Measurements from ENCODE around the gene PJA1.

The PJA1 gene

GRCh38 chrX:69185886-69186285, 20.6 kb upstream of the PJA1 start:
- no peak overlapping the region for H3K27ac ChIP-seq (ENCODE audit: insufficient read depth in 1 of 2, low read depth in 1 of 2, low read length in 2 of 2, poor library complexity in 1 of 2, severe bottlenecking in 2 of 2)
- no peaks in the 10 kb centered on the region for H3K36me3 ChIP-seq (ENCODE audit: control insufficient read depth in 4 of 4, insufficient read depth in 4 of 4, low read length in 3 of 4)
- DNase-seq: no peak
- POLR2A ChIA-PET: no interaction called here
- H3K4me3 ChIP-seq (ENCODE audit: control insufficient read depth in 1 of 7, extremely low read depth in 1 of 7, insufficient read depth in 4 of 7, low read depth in 2 of 7, low read length in 6 of 7): no peak overlapping the region
- peaks cover 0 to 5% (median 0%) of the 10 kb centered on the region in 5 experiments for H3K27me3 ChIP-seq (replicated peaks in 2 of 5; ENCODE audit: control insufficient read depth in 4 of 5, insufficient read depth in 5 of 5, low read length in 4 of 5)
- H3K4me1 ChIP-seq (ENCODE audit: control extremely low read depth in 1 of 4, control insufficient read depth in 4 of 4, insufficient read depth in 4 of 4, low read length in 3 of 4): no peaks in the 10 kb centered on the region
- CTCF ChIA-PET: no interaction called here
- H3K9me3 ChIP-seq (ENCODE audit: control extremely low read depth in 1 of 5, control insufficient read depth in 4 of 5, insufficient read depth in 2 of 5, low read depth in 1 of 5, low read length in 4 of 5): no peaks in the 10 kb centered on the region
- 35% methylated on average over 2 of the region's 2 CpGs for WGBS (ENCODE audit: insufficient coverage)

- Histone ChIP-seq H3K27me3 (replicated peaks in 2 of 5; ENCODE audit: control insufficient read depth in 4 of 5, insufficient read depth in 5 of 5, low read length in 4 of 5) (peaks cover 0 to 13% (median 0%) of the 10 kb centered on the region in 5 experiments), H3K9me3 (ENCODE audit: control extremely low read depth in 1 of 5, control insufficient read depth in 4 of 5, insufficient read depth in 2 of 5, low read depth in 1 of 5, low read length in 4 of 5) (no peaks in the 10 kb centered on the region), H3K27ac (ENCODE audit: insufficient read depth in 1 of 2, low read depth in 1 of 2, low read length in 2 of 2, poor library complexity in 1 of 2, severe bottlenecking in 2 of 2) (no peak overlapping the region), H3K36me3 (ENCODE audit: control insufficient read depth in 4 of 4, insufficient read depth in 4 of 4, low read length in 3 of 4) (no peaks in the 10 kb centered on the region), H3K4me3 (ENCODE audit: control insufficient read depth in 1 of 7, extremely low read depth in 1 of 7, insufficient read depth in 4 of 7, low read depth in 2 of 7, low read length in 6 of 7) (no peak overlapping the region), H3K4me1 (ENCODE audit: control extremely low read depth in 1 of 4, control insufficient read depth in 4 of 4, insufficient read depth in 4 of 4, low read length in 3 of 4) (no peaks in the 10 kb centered on the region)
- CTCF ChIA-PET: no interaction called here
- WGBS (ENCODE audit: insufficient coverage): 76% methylated on average over 3 of the region's 3 CpGs
- POLR2A ChIA-PET: no interaction called here
- DNase-seq: no peak
Measured at GRCh38 chrX:69185141-69185540, 19.9 kb upstream of the PJA1 start.

- POLR2A ChIA-PET: no interaction called here
- 78% methylated on average over 4 of the region's 4 CpGs for WGBS (ENCODE audit: insufficient coverage)
- Histone ChIP-seq H3K36me3 (ENCODE audit: control insufficient read depth in 4 of 4, insufficient read depth in 4 of 4, low read length in 3 of 4) (no peaks in the 10 kb centered on the region), H3K9me3 (ENCODE audit: control extremely low read depth in 1 of 5, control insufficient read depth in 4 of 5, insufficient read depth in 2 of 5, low read depth in 1 of 5, low read length in 4 of 5) (no peaks in the 10 kb centered on the region), H3K27me3 (replicated peaks in 2 of 5; ENCODE audit: control insufficient read depth in 4 of 5, insufficient read depth in 5 of 5, low read length in 4 of 5) (peaks cover 0 to 20% (median 0%) of the 10 kb centered on the region in 5 experiments), H3K4me1 (ENCODE audit: control extremely low read depth in 1 of 4, control insufficient read depth in 4 of 4, insufficient read depth in 4 of 4, low read length in 3 of 4) (no peaks in the 10 kb centered on the region), H3K27ac (ENCODE audit: insufficient read depth in 1 of 2, low read depth in 1 of 2, low read length in 2 of 2, poor library complexity in 1 of 2, severe bottlenecking in 2 of 2) (no peak overlapping the region), H3K4me3 (ENCODE audit: control insufficient read depth in 1 of 7, extremely low read depth in 1 of 7, insufficient read depth in 4 of 7, low read depth in 2 of 7, low read length in 6 of 7) (no peak overlapping the region)
- no peak for DNase-seq
- CTCF ChIA-PET: no interaction called here
Measured at GRCh38 chrX:69182818-69183380, 17.6 kb upstream of the PJA1 start.

- DNase-seq: peak in 2 of 3 donors; percentile 11 to 30
- CTCF ChIA-PET: no interaction called here
- Histone ChIP-seq H3K9me3 (ENCODE audit: control extremely low read depth in 1 of 5, control insufficient read depth in 4 of 5, insufficient read depth in 2 of 5, low read depth in 1 of 5, low read length in 4 of 5) (peaks cover 0 to 5% (median 0%) of the 10 kb centered on the region in 5 experiments), H3K27me3 (replicated peaks in 2 of 5; ENCODE audit: control insufficient read depth in 4 of 5, insufficient read depth in 5 of 5, low read length in 4 of 5) (peaks cover 0 to 25% (median 0%) of the 10 kb centered on the region in 5 experiments), H3K36me3 (ENCODE audit: control insufficient read depth in 4 of 4, insufficient read depth in 4 of 4, low read length in 3 of 4) (no peaks in the 10 kb centered on the region), H3K27ac (ENCODE audit: insufficient read depth in 1 of 2, low read depth in 1 of 2, low read length in 2 of 2, poor library complexity in 1 of 2, severe bottlenecking in 2 of 2) (no peak overlapping the region), H3K4me1 (ENCODE audit: control extremely low read depth in 1 of 4, control insufficient read depth in 4 of 4, insufficient read depth in 4 of 4, low read length in 3 of 4) (no peaks in the 10 kb centered on the region), H3K4me3 (ENCODE audit: control insufficient read depth in 1 of 7, extremely low read depth in 1 of 7, insufficient read depth in 4 of 7, low read depth in 2 of 7, low read length in 6 of 7) (no peak overlapping the region)
- WGBS (ENCODE audit: insufficient coverage): 62% methylated on average over 9 of the region's 12 CpGs
- POLR2A ChIA-PET: no interaction called here
Measured at GRCh38 chrX:69179380-69179911, 14.2 kb upstream of the PJA1 start.

GRCh38 chrX:69178592-69178991, 13.3 kb upstream of the PJA1 start:
- DNase-seq: no peak
- no peak overlapping the region for H3K27ac ChIP-seq (ENCODE audit: insufficient read depth in 1 of 2, low read depth in 1 of 2, low read length in 2 of 2, poor library complexity in 1 of 2, severe bottlenecking in 2 of 2)
- H3K36me3 ChIP-seq (ENCODE audit: control insufficient read depth in 4 of 4, insufficient read depth in 4 of 4, low read length in 3 of 4): no peaks in the 10 kb centered on the region
- no peaks in the 10 kb centered on the region for H3K4me1 ChIP-seq (ENCODE audit: control extremely low read depth in 1 of 4, control insufficient read depth in 4 of 4, insufficient read depth in 4 of 4, low read length in 3 of 4)
- H3K9me3 ChIP-seq (ENCODE audit: control extremely low read depth in 1 of 5, control insufficient read depth in 4 of 5, insufficient read depth in 2 of 5, low read depth in 1 of 5, low read length in 4 of 5): peaks cover 0 to 5% (median 0%) of the 10 kb centered on the region in 5 experiments
- ChIA-PET POLR2A (no interaction called here), CTCF (interaction anchor here (1.1 kb wide), 1 partner anchor 11 kb away, joined by 3 read pairs; no protein-coding TSS in a partner anchor)
- 60% methylated on average over 1 of the region's 3 CpGs for WGBS (ENCODE audit: insufficient coverage)
- peaks cover 0 to 25% (median 0%) of the 10 kb centered on the region in 5 experiments for H3K27me3 ChIP-seq (replicated peaks in 2 of 5; ENCODE audit: control insufficient read depth in 4 of 5, insufficient read depth in 5 of 5, low read length in 4 of 5)
- H3K4me3 ChIP-seq (ENCODE audit: control insufficient read depth in 1 of 7, extremely low read depth in 1 of 7, insufficient read depth in 4 of 7, low read depth in 2 of 7, low read length in 6 of 7): no peak overlapping the region

- no peaks in the 10 kb centered on the region for H3K4me1 ChIP-seq (ENCODE audit: control extremely low read depth in 1 of 4, control insufficient read depth in 4 of 4, insufficient read depth in 4 of 4, low read length in 3 of 4)
- CTCF ChIA-PET: interaction anchor here (1.1 kb wide), 1 partner anchor 10 kb away, joined by 3 read pairs; no protein-coding TSS in a partner anchor
- H3K27ac ChIP-seq (ENCODE audit: insufficient read depth in 1 of 2, low read depth in 1 of 2, low read length in 2 of 2, poor library complexity in 1 of 2, severe bottlenecking in 2 of 2): no peak overlapping the region
- H3K4me3 ChIP-seq (ENCODE audit: control insufficient read depth in 1 of 7, extremely low read depth in 1 of 7, insufficient read depth in 4 of 7, low read depth in 2 of 7, low read length in 6 of 7): no peak overlapping the region
- POLR2A ChIA-PET: no interaction called here
- 98% methylated on average over 3 of the region's 4 CpGs for WGBS (ENCODE audit: insufficient coverage)
- no peak for DNase-seq
- H3K9me3 ChIP-seq (ENCODE audit: control extremely low read depth in 1 of 5, control insufficient read depth in 4 of 5, insufficient read depth in 2 of 5, low read depth in 1 of 5, low read length in 4 of 5): peaks cover 0 to 5% (median 0%) of the 10 kb centered on the region in 5 experiments
- H3K36me3 ChIP-seq (ENCODE audit: control insufficient read depth in 4 of 4, insufficient read depth in 4 of 4, low read length in 3 of 4): no peaks in the 10 kb centered on the region
- H3K27me3 ChIP-seq (replicated peaks in 2 of 5; ENCODE audit: control insufficient read depth in 4 of 5, insufficient read depth in 5 of 5, low read length in 4 of 5): peaks cover 0 to 25% (median 0%) of the 10 kb centered on the region in 5 experiments
Measured at GRCh38 chrX:69177511-69178162, 12.4 kb upstream of the PJA1 start.

- Histone ChIP-seq H3K27me3 (replicated peaks in 2 of 5; ENCODE audit: control insufficient read depth in 4 of 5, insufficient read depth in 5 of 5, low read length in 4 of 5) (peaks cover 0 to 23% (median 0%) of the 10 kb centered on the region in 5 experiments), H3K9me3 (ENCODE audit: control extremely low read depth in 1 of 5, control insufficient read depth in 4 of 5, insufficient read depth in 2 of 5, low read depth in 1 of 5, low read length in 4 of 5) (peaks cover 0 to 5% (median 0%) of the 10 kb centered on the region in 5 experiments), H3K27ac (ENCODE audit: insufficient read depth in 1 of 2, low read depth in 1 of 2, low read length in 2 of 2, poor library complexity in 1 of 2, severe bottlenecking in 2 of 2) (no peak overlapping the region), H3K36me3 (ENCODE audit: control insufficient read depth in 4 of 4, insufficient read depth in 4 of 4, low read length in 3 of 4) (no peaks in the 10 kb centered on the region), H3K4me3 (ENCODE audit: control insufficient read depth in 1 of 7, extremely low read depth in 1 of 7, insufficient read depth in 4 of 7, low read depth in 2 of 7, low read length in 6 of 7) (no peak overlapping the region), H3K4me1 (ENCODE audit: control extremely low read depth in 1 of 4, control insufficient read depth in 4 of 4, insufficient read depth in 4 of 4, low read length in 3 of 4) (no peaks in the 10 kb centered on the region)
- DNase-seq: no peak
- POLR2A ChIA-PET: no interaction called here
- 83% methylated on average over 3 of the region's 3 CpGs for WGBS (ENCODE audit: insufficient coverage)
- CTCF ChIA-PET: no interaction called here
Measured at GRCh38 chrX:69176053-69176452, 10.8 kb upstream of the PJA1 start.

All from common myeloid progenitor, CD34-positive (primary cell).